ENCODE measurements around the gene PARP14.
"Not testable (repeated sequence)": the region's sequence is repeated elsewhere in the genome, so short reads cannot be mapped to it uniquely, and the experiment has no call there.

Gene PARP14

GRCh38 chr3:122680475-122681283 is at the start of gene PARP14:
PARP14 (plus strand) TSS chr3:122680839; CDS start chr3:122680884, 45 bp downstream.
- peak within 1 kb of the TSS; percentile 70 for H3K4me3 ChIP-seq (ENCODE audit: low read depth, low read length)
- DNase-seq (ENCODE audit: low read depth) = no peak
- TF ChIP-seq CTCF (IDR thresholded peaks at IDR 0.05; ENCODE audit: low read depth, low read length, missing control alignments) = no peak

GRCh38 chr3:122635789-122636188 is 44.9 kb upstream of the PARP14 start:
- H3K4me3 ChIP-seq (ENCODE audit: low read depth, low read length) = no peak overlapping the region
- no peak for TF ChIP-seq CTCF (IDR thresholded peaks at IDR 0.05; ENCODE audit: low read depth, low read length, missing control alignments)
- no peak for DNase-seq (ENCODE audit: low read depth)

GRCh38 chr3:122636697-122637096 is 43.9 kb upstream of the PARP14 start:
- no peak for DNase-seq (ENCODE audit: low read depth)
- no peak for TF ChIP-seq CTCF (IDR thresholded peaks at IDR 0.05; ENCODE audit: low read depth, low read length, missing control alignments)
- H3K4me3 ChIP-seq (ENCODE audit: low read depth, low read length) = no peak overlapping the region

GRCh38 chr3:122640437-122640999 is 40.1 kb upstream of the PARP14 start:
- TF ChIP-seq CTCF (IDR thresholded peaks at IDR 0.05; ENCODE audit: low read depth, low read length, missing control alignments) = no peak
- no peak for DNase-seq (ENCODE audit: low read depth)
- H3K4me3 ChIP-seq (ENCODE audit: low read depth, low read length) = no peak overlapping the region

- no peak overlapping the region for H3K4me3 ChIP-seq (ENCODE audit: low read depth, low read length)
- no peak for TF ChIP-seq CTCF (IDR thresholded peaks at IDR 0.05; ENCODE audit: low read depth, low read length, missing control alignments)
- peak; percentile 64 for DNase-seq (ENCODE audit: low read depth)
These were observed 37.7 kb upstream of the PARP14 start for GRCh38 chr3:122642935-122643334.

GRCh38 chr3:122646146-122646988 is 34.3 kb upstream of the PARP14 start:
- no peak for DNase-seq (ENCODE audit: low read depth)
- TF ChIP-seq CTCF (IDR thresholded peaks at IDR 0.05; ENCODE audit: low read depth, low read length, missing control alignments) = no peak
- H3K4me3 ChIP-seq (ENCODE audit: low read depth, low read length) = peak overlapping the region; percentile 25; the same call in 1 of the 2 replicates

GRCh38 chr3:122651233-122651907 is 29.3 kb upstream of the PARP14 start:
- H3K4me3 ChIP-seq (ENCODE audit: low read depth, low read length); DNase-seq (ENCODE audit: low read depth): not testable (repeated sequence)

GRCh38 chr3:122651962-122652361 is 28.7 kb upstream of the PARP14 start:
- not testable (repeated sequence) for DNase-seq (ENCODE audit: low read depth); H3K4me3 ChIP-seq (ENCODE audit: low read depth, low read length)

- not testable (repeated sequence) for H3K4me3 ChIP-seq (ENCODE audit: low read depth, low read length); DNase-seq (ENCODE audit: low read depth)
These were observed 22.3 kb upstream of the PARP14 start for GRCh38 chr3:122658336-122658735.

Measured in GM12864 (cell line).